NCI-H226 (cell line): ENCODE data around the gene CSHL1.

Source experiments
- DNase-seq: peaks from one replicate; pipeline ENCODE4 v3.0.0-alpha.2; 2015

Gene CSHL1

GRCh38 chr17:63911041-63911635, at the start of gene CSHL1:
CSHL1 (minus strand) TSS chr17:63911258; CDS start chr17:63911196, 62 bp downstream.
- DNase-seq = no peak

GRCh38 chr17:63960430-63960829, 49.4 kb upstream of the CSHL1 start:
- no peak for DNase-seq

DNA sequence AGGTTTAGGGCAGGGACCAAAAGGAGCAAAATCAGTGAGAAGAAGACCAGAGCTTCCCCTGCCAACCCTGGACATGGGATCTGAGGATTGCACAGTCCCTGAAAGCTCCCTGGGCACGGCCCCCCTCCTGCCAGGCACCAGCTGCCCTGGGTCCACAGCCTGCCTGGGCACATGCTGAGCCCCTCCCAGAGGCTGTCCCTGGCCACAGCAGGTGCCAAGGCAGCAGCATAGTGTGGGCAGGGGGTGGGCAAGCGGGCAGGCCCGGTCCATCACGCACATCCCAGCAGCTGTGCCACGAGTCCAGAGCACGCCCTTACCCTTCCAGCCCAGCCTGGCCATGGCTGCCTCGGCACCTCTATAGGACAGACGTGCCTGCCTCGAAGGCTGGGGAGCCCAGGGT, 48.9 kb upstream of the CSHL1 start:
- DNase-seq = no peak

DNA sequence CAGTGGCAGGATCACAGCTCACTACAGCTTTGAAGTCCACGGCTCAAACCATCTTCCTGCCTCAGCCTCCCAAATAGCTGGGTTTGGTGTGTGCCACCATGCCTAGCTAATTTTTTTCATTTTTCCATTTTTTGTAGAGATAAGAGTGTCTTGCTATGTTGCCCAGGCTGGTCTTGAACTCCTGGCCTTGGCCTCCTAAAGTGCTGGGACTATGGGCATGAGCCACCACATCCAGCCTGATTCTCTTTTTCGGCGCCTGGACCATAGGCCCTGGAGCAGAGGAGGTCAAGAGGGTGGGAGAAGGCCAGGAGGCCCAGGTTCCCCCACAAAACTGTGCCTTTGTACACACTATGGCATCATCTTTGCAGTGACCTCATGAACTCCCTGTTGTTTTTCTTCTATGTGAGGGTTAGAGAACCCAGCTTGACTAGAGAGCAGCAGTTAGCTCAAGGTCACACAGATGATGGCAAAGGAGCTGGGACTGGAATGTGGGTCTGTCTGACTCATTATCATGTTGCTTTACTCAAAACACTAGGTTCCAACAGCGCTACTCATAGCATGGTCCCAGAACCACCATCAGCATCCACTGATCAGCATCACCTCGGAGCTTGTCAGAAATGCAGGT, 45.4 kb upstream of the CSHL1 start:
- DNase-seq = no peak

GRCh38 chr17:63955791-63956190, 44.7 kb upstream of the CSHL1 start:
- no peak for DNase-seq

DNA sequence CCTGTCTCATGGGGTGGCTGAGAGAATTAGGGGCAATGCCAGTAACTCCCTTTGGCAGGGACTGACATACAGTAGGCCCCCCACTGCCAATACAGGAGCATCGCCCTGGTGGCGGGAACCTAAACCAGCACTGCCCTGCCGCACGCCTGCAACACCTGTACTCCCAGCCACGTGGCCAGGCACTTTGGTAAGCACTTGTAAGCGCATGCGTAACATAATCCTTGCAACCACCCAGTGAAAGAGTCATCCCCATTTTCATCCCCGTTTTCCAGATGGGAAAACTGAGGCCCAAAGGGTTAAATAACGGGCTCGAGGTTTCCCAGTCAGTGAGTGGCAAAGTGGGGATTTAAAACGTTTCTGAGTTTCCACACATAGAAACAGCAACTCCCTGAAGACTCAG, 44.2 kb upstream of the CSHL1 start:
- DNase-seq = no peak

DNA sequence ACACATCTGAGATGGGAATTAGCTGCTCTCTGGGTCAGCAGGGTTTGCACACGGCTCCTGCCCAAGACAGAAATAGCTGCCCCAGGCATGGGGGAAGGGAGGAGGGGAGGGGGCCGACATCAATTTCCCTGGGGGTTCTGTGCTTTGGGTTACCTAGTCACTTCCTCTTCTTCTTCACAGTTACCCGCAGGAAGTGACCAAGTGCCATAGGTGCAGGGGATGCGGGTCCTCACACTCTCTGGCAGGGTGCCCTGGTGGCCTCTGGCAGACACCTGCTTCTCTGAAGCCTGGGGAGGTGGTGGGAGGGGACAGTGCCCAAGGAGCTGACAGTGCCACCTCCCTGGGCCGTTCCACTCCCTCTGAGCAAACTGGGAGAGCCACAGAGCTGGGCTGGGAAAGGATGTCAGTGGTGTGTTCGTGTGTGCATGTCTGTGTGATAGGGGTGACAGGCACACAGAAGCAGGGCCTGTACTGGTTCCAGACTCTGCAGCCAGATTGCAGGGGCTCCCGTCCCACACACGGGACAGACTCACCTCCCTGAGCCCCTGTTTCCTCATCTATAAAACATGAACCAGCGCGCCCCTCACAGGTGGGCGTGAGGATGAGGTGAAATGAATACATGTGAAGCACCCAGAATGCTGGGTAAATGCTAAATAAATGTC, 43.5 kb upstream of the CSHL1 start:
- no peak for DNase-seq

GRCh38 chr17:63950940-63951907, 40.2 kb upstream of the CSHL1 start:
- no peak for DNase-seq

GRCh38 chr17:63949576-63950250, 38.7 kb upstream of the CSHL1 start:
- no peak for DNase-seq

- DNase-seq = no peak
These were observed 37.5 kb upstream of the CSHL1 start for GRCh38 chr17:63948521-63948920.

GRCh38 chr17:63947711-63948330, 36.8 kb upstream of the CSHL1 start:
- no peak for DNase-seq

- DNase-seq = no peak
These were observed 35.6 kb upstream of the CSHL1 start for GRCh38 chr17:63946440-63947363.

DNA sequence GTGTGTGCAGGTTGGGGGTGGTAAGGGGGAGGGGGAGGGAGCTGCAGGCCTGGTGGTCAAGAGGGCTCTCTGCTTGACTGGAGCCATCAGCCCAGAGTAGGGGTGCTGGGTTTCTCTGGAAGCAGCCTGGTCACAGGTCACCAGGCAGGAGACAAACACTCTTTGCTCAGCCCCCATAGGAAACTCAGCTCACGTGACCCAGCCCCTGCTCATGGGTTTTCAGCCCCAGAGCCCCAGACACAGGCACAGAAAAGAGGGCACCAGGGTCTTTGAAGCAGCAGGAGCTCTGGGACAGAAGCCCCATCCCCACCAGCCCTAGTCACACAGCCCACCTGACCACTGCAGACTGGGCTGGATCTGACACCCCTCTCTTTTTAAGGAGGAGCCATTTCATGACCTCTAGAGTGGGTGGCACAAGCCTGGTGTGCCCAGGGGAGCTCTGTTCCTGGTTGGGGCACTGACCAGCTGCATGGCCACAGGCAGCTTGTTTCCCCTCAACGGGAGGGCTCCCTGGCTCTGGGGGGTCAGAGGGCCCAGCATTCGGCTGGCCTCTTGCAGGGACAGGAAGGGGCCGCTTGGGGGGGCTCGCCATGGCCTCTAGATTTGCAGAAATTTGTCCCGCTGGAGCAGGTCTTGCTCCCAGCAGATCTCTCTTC, 34.9 kb upstream of the CSHL1 start:
- no peak for DNase-seq

GRCh38 chr17:63944736-63945499, 33.9 kb upstream of the CSHL1 start:
- no peak for DNase-seq

GRCh38 chr17:63943745-63944144, 32.7 kb upstream of the CSHL1 start:
- no peak for DNase-seq

GRCh38 chr17:63942309-63942985, 31.4 kb upstream of the CSHL1 start:
- DNase-seq = no peak

DNA sequence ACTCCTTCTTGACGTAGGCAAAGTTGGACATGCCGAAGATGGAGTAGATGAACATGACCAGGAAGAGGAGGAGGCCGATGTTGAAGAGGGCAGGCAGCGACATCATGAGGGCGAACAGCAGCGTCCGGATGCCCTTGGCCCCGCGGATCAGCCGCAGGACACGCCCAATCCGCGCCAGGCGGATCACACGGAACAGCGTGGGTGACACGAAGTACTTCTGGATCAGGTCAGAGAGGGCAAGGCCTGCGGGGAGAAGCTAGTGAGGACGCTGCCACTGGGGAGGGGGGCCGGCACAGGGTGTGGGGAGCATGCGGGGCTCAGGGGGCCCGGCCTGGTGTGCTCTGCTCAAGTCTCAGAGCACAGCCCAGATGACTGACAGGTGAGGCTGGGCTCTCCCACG, 30.7 kb upstream of the CSHL1 start:
- DNase-seq = no peak

GRCh38 chr17:63941162-63941561, 30.1 kb upstream of the CSHL1 start:
- DNase-seq = no peak

- DNase-seq = no peak
These were observed 29.5 kb upstream of the CSHL1 start for GRCh38 chr17:63940584-63940983.
